Neutrophil (primary cell): Measurements from ENCODE around the gene KATNAL1.
"Not testable (repeated sequence)": the region's sequence is repeated elsewhere in the genome, so short reads cannot be mapped to it uniquely, and the experiment has no call there.

Source experiments
- H3K27ac ChIP-seq: fragments of 200-600 bp; sonication (generic); 2 replicates; pipeline ENCODE4 v1.5.1; 2016; ENCODE audit warnings: mild to moderate bottlenecking, moderate library complexity
- H3K27me3 ChIP-seq: fragments of 200-600 bp; sonication (generic); 2 replicates; pipeline ENCODE4 v1.6.0; 2016; ENCODE audit warnings: mild to moderate bottlenecking
- H3K36me3 ChIP-seq: fragments of 200-600 bp; sonication (generic); 2 replicates; pipeline ENCODE4 v1.5.1; 2017
- H3K4me1 ChIP-seq, 2 experiments: fragments of 200-600 bp in 1 of 2; sonication (generic) in 1 of 2; 1 replicate in 1 of 2; 2 replicates in 1 of 2; pipeline versions ENCODE4 v1.5.1 to v1.6.1; 2013 to 2016; ENCODE audit warnings: low read depth in 1 of 2, low read length in 1 of 2, mild to moderate bottlenecking in 1 of 2, moderate library complexity in 1 of 2; ENCODE audit not compliant: control insufficient read depth in 1 of 2, insufficient read depth in 1 of 2
- H3K4me3 ChIP-seq, 2 experiments: fragments of 200-600 bp in 1 of 2; sonication (generic) in 1 of 2; 1 replicate in 1 of 2; 2 replicates in 1 of 2; pipeline ENCODE4 v1.5.1; 2013 to 2016; ENCODE audit warnings: low read depth in 1 of 2, low read length in 1 of 2, mild to moderate bottlenecking in 1 of 2, moderate library complexity in 1 of 2
- H3K9me3 ChIP-seq: fragments of 200-600 bp; sonication (generic); 2 replicates; pipeline ENCODE4 v1.5.1; 2016
- TF ChIP-seq, protein P1 (sequence below): fragments of 200-600 bp; sonication (generic); IDR thresholded peaks from 2 replicates; pipeline ENCODE4 v1.5.1; 2016; ENCODE audit warnings: antibody characterized with exemption

Gene KATNAL1

DNA sequence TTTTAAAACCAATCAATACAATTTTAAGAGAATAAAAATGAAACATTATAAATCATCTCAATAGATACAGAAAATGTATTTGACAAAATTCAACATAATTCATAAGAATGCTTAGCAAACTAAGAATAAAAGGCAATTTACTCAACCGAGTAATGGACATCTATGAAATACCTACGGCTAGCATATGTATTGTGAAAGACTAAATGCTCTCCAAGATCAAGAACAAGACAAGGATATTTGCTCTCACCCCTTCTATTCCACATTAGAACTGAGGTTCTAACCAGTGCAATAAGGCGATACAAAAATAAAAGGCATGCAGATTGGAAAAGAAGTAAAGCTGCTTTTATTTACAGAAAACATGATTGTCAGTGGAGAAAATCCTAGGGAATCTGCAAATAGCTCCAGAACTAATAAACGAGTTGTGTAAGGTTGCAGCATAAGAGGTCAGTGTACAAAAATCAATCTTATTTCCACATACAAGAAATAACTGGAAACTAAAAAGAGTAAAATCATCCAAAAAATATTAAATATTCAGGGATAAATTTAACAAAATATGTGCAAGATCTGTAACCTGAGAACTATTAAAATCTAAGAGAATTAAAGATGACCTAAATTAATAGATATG is 16.4 kb downstream of the KATNAL1 start:
- Histone ChIP-seq H3K36me3 (no peaks in the 10 kb centered on the region), H3K27me3 (no peaks in the 10 kb centered on the region), H3K9me3 (no peaks in the 10 kb centered on the region), H3K4me1 (no peaks in the 10 kb centered on the region), H3K4me3 (no peak overlapping the region), H3K27ac (no peak overlapping the region)
- TF ChIP-seq, protein P1, sequence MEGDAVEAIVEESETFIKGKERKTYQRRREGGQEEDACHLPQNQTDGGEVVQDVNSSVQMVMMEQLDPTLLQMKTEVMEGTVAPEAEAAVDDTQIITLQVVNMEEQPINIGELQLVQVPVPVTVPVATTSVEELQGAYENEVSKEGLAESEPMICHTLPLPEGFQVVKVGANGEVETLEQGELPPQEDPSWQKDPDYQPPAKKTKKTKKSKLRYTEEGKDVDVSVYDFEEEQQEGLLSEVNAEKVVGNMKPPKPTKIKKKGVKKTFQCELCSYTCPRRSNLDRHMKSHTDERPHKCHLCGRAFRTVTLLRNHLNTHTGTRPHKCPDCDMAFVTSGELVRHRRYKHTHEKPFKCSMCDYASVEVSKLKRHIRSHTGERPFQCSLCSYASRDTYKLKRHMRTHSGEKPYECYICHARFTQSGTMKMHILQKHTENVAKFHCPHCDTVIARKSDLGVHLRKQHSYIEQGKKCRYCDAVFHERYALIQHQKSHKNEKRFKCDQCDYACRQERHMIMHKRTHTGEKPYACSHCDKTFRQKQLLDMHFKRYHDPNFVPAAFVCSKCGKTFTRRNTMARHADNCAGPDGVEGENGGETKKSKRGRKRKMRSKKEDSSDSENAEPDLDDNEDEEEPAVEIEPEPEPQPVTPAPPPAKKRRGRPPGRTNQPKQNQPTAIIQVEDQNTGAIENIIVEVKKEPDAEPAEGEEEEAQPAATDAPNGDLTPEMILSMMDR = no peak

DNA sequence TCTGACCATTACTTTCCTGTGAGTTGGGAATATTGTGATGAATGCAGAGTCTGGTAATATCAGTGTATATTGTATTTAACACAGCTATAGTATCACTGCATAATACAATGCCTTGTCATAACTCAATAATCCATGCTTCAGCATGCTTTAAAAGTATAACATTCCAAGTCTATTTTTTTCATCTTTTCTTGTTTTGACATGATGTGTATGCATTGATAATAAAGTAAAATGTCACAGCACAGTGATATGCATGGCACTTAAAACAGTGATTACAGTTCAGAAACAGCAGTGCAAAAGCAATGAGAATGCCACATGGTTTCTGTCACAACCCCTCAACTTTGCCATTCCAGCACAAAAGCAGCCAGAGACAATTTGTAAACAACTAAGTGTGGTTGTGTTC is 17.8 kb downstream of the KATNAL1 start:
- Histone ChIP-seq H3K36me3 (no peaks in the 10 kb centered on the region), H3K4me3 (no peak overlapping the region), H3K27me3 (no peaks in the 10 kb centered on the region), H3K27ac (no peak overlapping the region), H3K9me3 (no peaks in the 10 kb centered on the region), H3K4me1 (no peaks in the 10 kb centered on the region)
- TF ChIP-seq, protein P1 = no peak

DNA sequence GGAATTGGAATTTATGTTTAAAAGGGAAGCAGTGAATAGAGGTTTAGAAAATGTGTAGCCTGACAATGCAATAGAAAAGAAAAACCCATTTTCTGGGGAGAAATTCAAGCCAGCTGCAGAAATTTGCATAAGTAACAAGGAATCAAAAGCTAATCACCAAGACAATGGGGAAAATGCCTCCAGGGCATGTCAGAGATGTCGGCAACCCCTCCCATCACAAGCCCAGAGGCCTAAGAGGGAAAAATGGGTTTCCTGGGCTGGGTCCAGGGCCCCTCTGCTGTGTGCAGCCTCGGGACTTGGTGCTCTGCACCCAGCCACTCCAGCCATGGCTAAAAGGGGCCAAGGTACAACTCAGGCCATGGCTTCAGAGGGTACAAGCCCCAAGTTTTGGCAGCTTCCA is 21.3 kb downstream of the KATNAL1 start:
- not testable (repeated sequence) for H3K9me3 ChIP-seq, H3K27me3 ChIP-seq, H3K27ac ChIP-seq, H3K36me3 ChIP-seq, H3K4me1 ChIP-seq, H3K4me3 ChIP-seq

DNA sequence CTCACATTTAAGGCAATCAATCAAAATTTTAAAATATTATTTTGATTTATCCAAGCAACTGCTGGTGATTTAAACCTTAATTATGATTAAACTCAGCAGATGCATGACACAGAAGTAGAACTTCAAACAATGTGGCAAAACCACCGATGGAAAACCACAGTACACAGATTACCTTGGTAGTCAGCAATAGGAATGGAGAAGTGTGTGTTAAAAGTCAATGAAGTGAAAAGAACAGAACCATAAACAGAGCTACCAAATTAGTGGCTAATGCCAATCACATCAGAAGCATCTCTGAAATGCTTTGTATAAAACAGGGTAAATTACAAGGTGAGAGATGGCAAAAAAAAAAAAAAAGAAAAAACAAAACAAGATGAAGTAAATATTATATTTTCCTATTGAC is 31.2 kb downstream of the KATNAL1 start:
- H3K9me3 ChIP-seq = no peaks in the 10 kb centered on the region
- H3K4me3 ChIP-seq = no peak overlapping the region
- no peaks in the 10 kb centered on the region for H3K36me3 ChIP-seq
- no peak overlapping the region for H3K27ac ChIP-seq
- H3K27me3 ChIP-seq = no peaks in the 10 kb centered on the region
- no peaks in the 10 kb centered on the region for H3K4me1 ChIP-seq
- TF ChIP-seq, protein P1 = no peak

DNA sequence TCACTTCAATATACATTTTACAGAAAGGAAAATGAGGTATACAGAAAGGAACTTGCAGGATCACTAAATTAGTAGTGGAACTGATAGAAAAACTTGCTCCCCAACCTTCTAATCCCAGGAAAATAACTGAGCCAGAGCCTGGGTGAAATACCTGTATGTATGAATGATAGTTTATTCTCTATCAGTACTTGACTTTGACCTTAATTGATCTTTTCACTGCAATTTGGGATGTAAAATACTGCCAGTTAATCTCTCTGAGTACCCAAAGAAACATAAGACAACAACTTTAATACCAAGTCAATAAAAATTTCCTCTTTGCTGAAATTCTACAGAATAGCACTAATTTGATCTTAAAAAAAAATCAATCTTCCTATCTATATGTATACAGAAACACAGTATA is 33.3 kb downstream of the KATNAL1 start:
- Histone ChIP-seq H3K36me3 (no peaks in the 10 kb centered on the region), H3K27me3 (no peaks in the 10 kb centered on the region), H3K4me3 (no peak overlapping the region), H3K9me3 (no peaks in the 10 kb centered on the region), H3K4me1 (no peaks in the 10 kb centered on the region), H3K27ac (no peak overlapping the region)
- TF ChIP-seq, protein P1 = no peak

DNA sequence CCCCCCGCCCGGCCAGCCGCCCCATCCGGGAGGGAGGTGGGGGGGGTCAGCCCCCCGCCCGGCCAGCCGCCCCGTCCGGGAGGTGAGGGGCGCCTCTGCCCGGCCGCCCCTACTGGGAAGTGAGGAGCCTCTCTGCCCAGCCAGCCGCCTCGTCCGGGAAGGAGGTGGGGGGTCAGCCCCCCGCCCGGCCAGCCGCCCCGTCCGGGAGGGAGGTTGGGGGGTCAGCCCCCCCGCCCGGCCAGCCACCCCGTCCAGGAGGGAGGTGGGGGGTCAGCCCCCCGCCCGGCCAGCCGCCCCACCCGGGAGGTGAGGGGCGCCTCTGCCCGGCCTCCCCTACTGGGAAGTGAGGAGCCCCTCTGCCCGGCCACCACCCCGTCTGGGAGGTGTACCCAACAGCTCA is 37.3 kb downstream of the KATNAL1 start:
- not testable (repeated sequence) for H3K4me1 ChIP-seq, H3K27ac ChIP-seq, H3K9me3 ChIP-seq, H3K27me3 ChIP-seq, H3K36me3 ChIP-seq, H3K4me3 ChIP-seq

DNA sequence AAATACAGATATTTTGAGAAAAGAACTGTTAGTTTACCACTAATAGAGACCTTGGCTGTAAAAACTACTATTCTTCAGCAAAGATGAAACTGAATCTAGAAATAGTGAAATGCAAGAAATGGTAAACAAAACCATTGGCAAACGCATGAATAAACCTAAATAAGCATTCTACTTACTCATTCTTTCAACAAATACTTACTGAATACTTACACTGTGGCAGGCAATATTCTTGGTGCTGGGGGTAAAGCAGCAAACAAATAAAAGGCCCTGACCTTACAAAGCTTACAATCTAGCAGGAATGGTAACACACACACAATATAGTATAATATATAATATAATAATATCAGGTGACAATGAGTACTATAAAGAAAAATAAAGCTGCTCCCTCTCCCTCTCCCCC is 38.7 kb downstream of the KATNAL1 start:
- Histone ChIP-seq H3K27me3 (no peaks in the 10 kb centered on the region), H3K27ac (no peak overlapping the region), H3K4me3 (no peak overlapping the region), H3K4me1 (no peaks in the 10 kb centered on the region), H3K9me3 (no peaks in the 10 kb centered on the region), H3K36me3 (no peaks in the 10 kb centered on the region)
- TF ChIP-seq, protein P1 = no peak
